NB4 (cell line): ENCODE measurements around the gene JTB.
A peak's percentile ranks its signal among the peaks of the same experiment; 100 is the strongest.

ENCODE experiments used
- DNase-seq: peaks from one replicate; pipeline ENCODE4 v3.0.0; 2010; ENCODE audit warnings: low read depth
- H3K4me3 ChIP-seq: one replicate; pipeline ENCODE4 v1.5.1; 2011; ENCODE audit warnings: mild to moderate bottlenecking, low read depth, low read length, moderate library complexity
- MAX ChIP-seq: IDR thresholded peaks from 2 replicates; pipeline ENCODE4 v1.6.1; 2011; ENCODE audit warnings: low read depth, low read length
- MYC ChIP-seq: IDR thresholded peaks from 2 replicates; pipeline ENCODE4 v1.6.1; 2011; ENCODE audit warnings: low read depth, low read length
- POLR2A ChIP-seq: IDR thresholded peaks from 2 replicates; pipeline ENCODE4 v1.6.1; 2011; ENCODE audit warnings: mild to moderate bottlenecking; ENCODE audit not compliant: insufficient read length; ENCODE audit errors: extremely low read depth
- TF ChIP-seq, protein P1 (sequence below): IDR thresholded peaks from one replicate; pipeline ENCODE4 v1.5.1; 2012; ENCODE audit warnings: low read depth, low read length

The JTB gene

DNA sequence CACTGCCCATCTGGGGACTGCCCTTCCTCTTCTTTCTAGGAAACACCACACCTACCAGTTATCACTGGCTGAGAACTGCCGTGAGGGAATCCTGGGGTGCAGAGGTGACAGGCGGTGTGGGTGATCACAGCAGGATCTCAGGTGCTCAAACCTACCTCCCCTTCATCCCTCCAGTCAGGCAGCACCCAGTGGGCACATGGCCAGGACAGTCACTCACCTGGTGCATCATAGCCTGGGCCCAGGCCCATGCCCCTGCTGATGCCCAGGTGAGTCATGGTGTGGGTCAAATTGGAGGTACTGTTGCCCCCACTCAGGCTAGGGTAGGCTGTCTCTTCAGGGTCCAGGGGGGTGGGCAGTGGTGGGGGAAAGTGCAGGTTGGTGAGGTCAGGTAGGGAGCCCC, 25.7 kb downstream of the JTB start:
- no peak for TF ChIP-seq MYC
- no peak for TF ChIP-seq MAX
- TF ChIP-seq POLR2A, result no peak
- TF ChIP-seq, protein P1, sequence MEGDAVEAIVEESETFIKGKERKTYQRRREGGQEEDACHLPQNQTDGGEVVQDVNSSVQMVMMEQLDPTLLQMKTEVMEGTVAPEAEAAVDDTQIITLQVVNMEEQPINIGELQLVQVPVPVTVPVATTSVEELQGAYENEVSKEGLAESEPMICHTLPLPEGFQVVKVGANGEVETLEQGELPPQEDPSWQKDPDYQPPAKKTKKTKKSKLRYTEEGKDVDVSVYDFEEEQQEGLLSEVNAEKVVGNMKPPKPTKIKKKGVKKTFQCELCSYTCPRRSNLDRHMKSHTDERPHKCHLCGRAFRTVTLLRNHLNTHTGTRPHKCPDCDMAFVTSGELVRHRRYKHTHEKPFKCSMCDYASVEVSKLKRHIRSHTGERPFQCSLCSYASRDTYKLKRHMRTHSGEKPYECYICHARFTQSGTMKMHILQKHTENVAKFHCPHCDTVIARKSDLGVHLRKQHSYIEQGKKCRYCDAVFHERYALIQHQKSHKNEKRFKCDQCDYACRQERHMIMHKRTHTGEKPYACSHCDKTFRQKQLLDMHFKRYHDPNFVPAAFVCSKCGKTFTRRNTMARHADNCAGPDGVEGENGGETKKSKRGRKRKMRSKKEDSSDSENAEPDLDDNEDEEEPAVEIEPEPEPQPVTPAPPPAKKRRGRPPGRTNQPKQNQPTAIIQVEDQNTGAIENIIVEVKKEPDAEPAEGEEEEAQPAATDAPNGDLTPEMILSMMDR, result no peak
- no peak for DNase-seq

DNA sequence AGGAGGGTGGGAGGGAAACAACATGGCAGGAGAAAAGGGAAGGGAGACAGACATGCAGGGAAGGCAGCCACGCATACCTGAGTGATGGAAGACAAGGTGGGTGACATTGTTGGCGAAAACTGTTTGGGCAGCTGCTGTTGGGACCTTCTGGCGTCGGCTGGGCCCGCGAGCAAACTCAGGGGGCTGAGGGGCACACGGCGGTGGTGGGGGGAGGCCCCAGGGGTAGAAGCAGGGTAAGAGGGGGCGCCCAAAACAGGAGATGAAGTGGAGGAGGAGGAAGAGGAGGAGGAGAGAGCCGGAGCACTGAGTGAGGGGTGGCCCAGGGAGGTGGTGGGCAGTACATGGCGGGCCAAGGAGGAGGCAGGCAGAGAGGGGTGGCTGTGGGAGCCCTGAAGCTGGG, 26.3 kb downstream of the JTB start:
- TF ChIP-seq MAX (no peak), MYC (no peak), POLR2A (no peak)
- TF ChIP-seq, protein P1, result no peak
- no peak for DNase-seq
- no peak overlapping the region for H3K4me3 ChIP-seq

More for the DNA sequence above, 25.7 kb downstream of the JTB start:
- no peak overlapping the region for H3K4me3 ChIP-seq

DNA sequence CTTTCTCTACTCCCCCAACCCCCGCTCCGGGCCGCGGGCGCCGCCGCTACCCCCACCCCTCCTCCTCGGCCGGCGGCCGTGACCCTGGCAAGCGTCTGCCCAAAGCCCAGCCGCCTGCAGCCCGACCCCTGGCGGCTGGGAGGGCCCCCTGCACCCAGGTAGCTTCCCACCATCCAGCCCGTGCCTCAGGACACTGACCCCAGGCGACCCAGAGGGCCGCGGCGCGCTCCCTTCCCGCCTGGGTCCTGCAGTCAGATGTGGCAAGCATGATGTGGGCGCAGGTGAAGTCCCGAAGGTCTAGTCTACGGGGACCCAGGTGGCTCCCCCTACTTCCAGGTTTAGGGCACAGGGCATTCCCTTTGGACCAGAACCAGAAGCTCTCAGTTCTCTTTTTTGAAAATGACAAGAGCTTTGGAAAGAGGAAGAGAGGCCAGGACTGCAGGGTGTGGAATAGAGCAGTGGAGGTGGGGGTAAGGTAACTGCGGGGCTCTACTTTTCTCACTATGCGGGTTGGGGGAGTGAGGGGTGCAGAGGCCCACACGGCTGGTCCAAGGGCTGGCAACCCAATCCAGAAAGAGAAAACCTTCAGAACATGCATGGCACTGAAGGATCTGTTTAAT, 30.7 kb downstream of the JTB start, which contains the start of gene DENND4B:
Gene DENND4B, minus strand, starts transcription at position 97 of the 620 bp plus-strand sequence. CDS start 2,344 bp downstream, outside the sequence.
- peak within 1 kb of the TSS; percentile 82 for H3K4me3 ChIP-seq
- peak; percentile 92 for DNase-seq
- TF ChIP-seq, protein P1, result peak; percentile 77
- TF ChIP-seq MAX, result peak; percentile 31
- peak; percentile 49 for TF ChIP-seq MYC
- peak; percentile 26 for TF ChIP-seq POLR2A

GRCh38 chr1:153945795-153946621, 31.5 kb downstream of the JTB start:
- no peak for TF ChIP-seq POLR2A
- TF ChIP-seq MAX, result peak; percentile 68
- peak; percentile 56 for TF ChIP-seq MYC
- peak overlapping the region; percentile 82 for H3K4me3 ChIP-seq
- DNase-seq, result peak; percentile 97

GRCh38 chr1:153945131-153945794, 32.2 kb downstream of the JTB start:
- TF ChIP-seq POLR2A, result peak; percentile 15
- peak; percentile 68 for TF ChIP-seq MYC
- TF ChIP-seq MAX, result peak; percentile 48
- TF ChIP-seq, protein P1, result no peak
- peak; percentile 94 for DNase-seq

GRCh38 chr1:153944827-153945117, 32.7 kb downstream of the JTB start:
- peak overlapping the region; percentile 82 for H3K4me3 ChIP-seq
- TF ChIP-seq, protein P1, result no peak
- no peak for TF ChIP-seq MYC
- TF ChIP-seq MAX, result no peak
- TF ChIP-seq POLR2A, result no peak

More at GRCh38 chr1:153945131-153945794, 32.2 kb downstream of the JTB start:
- H3K4me3 ChIP-seq, result peak overlapping the region; percentile 82

More at GRCh38 chr1:153944827-153945117, 32.7 kb downstream of the JTB start:
- no peak for DNase-seq
